ENCODE data around the gene LRRC43. TPM values are rescaled to one million over a fixed set of nuclear protein-coding genes. Genes with fewer than 3 reads are reported as not detected.

LRRC43 gene
- total RNA-seq, 4 donors from 2014 or later, result 2.7 to 11.4 (median 5.3) TPM

GRCh38 chr12:122152754-122153153, 30.2 kb upstream of the LRRC43 start:
- no peak for TF ChIP-seq CTCF (IDR thresholded peaks at IDR 0.05)
- H3K27ac ChIP-seq, result no peak overlapping the region
- no peaks in the 10 kb centered on the region for H3K27me3 ChIP-seq
- no peaks in the 10 kb centered on the region for H3K4me1 ChIP-seq
- WGBS, 2 donors, result 90 to 94% methylated on average over 9 of the region's 9 CpGs
- DNase-seq, result no peak
- no peaks in the 10 kb centered on the region for H3K9me3 ChIP-seq
- no peaks in the 10 kb centered on the region for H3K36me3 ChIP-seq
- intact Hi-C loops (cut with DNase I), result no loop called here
- no peak overlapping the region for H3K4me3 ChIP-seq (replicated peaks in 1 of 3)

GRCh38 chr12:122155705-122156104, 27.2 kb upstream of the LRRC43 start:
- Histone ChIP-seq H3K36me3 (no peaks in the 10 kb centered on the region), H3K27me3 (no peaks in the 10 kb centered on the region), H3K9me3 (no peaks in the 10 kb centered on the region), H3K4me3 (replicated peaks in 1 of 3) (no peak overlapping the region), H3K27ac (no peak overlapping the region), H3K4me1 (no peaks in the 10 kb centered on the region)
- 85 to 86% methylated on average over 10 of the region's 10 CpGs for WGBS, 2 donors
- TF ChIP-seq POLR2A (IDR thresholded peaks at IDR 0.05) (no peak), CTCF (IDR thresholded peaks at IDR 0.05) (no peak)
- intact Hi-C loops (cut with DNase I), result no loop called here
- DNase-seq, result no peak

GRCh38 chr12:122158700-122159285, 24.1 kb upstream of the LRRC43 start:
- Histone ChIP-seq H3K36me3 (no peaks in the 10 kb centered on the region), H3K27me3 (no peaks in the 10 kb centered on the region), H3K9me3 (no peaks in the 10 kb centered on the region), H3K4me1 (no peaks in the 10 kb centered on the region), H3K27ac (no peak overlapping the region), H3K4me3 (replicated peaks in 1 of 3) (no peak overlapping the region)
- 87 to 89% methylated on average over 7 of the region's 7 CpGs for WGBS, 2 donors
- no peak for TF ChIP-seq POLR2A (IDR thresholded peaks at IDR 0.05)
- no peak for TF ChIP-seq CTCF (IDR thresholded peaks at IDR 0.05)
- intact Hi-C loops (cut with DNase I), result no loop called here
- no peak for DNase-seq

- H3K27me3 ChIP-seq, result no peaks in the 10 kb centered on the region
- no peaks in the 10 kb centered on the region for H3K4me1 ChIP-seq
- TF ChIP-seq CTCF (IDR thresholded peaks at IDR 0.05) (no peak), POLR2A (IDR thresholded peaks at IDR 0.05) (no peak)
- no peak overlapping the region for H3K27ac ChIP-seq
- H3K9me3 ChIP-seq, result no peaks in the 10 kb centered on the region
- no peak overlapping the region for H3K4me3 ChIP-seq (replicated peaks in 1 of 3)
- WGBS, 2 donors, result 66 to 78% methylated on average over 4 of the region's 4 CpGs
- DNase-seq, result no peak
- intact Hi-C loops (cut with DNase I), result no loop called here
- no peaks in the 10 kb centered on the region for H3K36me3 ChIP-seq
Observed at GRCh38 chr12:122159882-122160281, 23.0 kb upstream of the LRRC43 start.

GRCh38 chr12:122160761-122161160, 22.2 kb upstream of the LRRC43 start:
- no peaks in the 10 kb centered on the region for H3K27me3 ChIP-seq

More at GRCh38 chr12:122160761-122161160, 22.2 kb upstream of the LRRC43 start:
- Histone ChIP-seq H3K4me3 (replicated peaks in 1 of 3) (no peak overlapping the region), H3K36me3 (no peaks in the 10 kb centered on the region), H3K4me1 (no peaks in the 10 kb centered on the region), H3K27ac (no peak overlapping the region), H3K9me3 (no peaks in the 10 kb centered on the region)
- no peak for TF ChIP-seq CTCF (IDR thresholded peaks at IDR 0.05)
- no peak for TF ChIP-seq POLR2A (IDR thresholded peaks at IDR 0.05)
- intact Hi-C loops (cut with DNase I), result no loop called here
- DNase-seq, result no peak
- 84 to 87% methylated on average over 11 of the region's 11 CpGs for WGBS, 2 donors
